ENCODE data around the gene GCN1. TPM values are rescaled to one million over a fixed set of nuclear protein-coding genes. Genes with fewer than 3 reads are reported as not detected.
A peak's percentile ranks its signal among the peaks of the same experiment; 100 is the strongest.

Gene GCN1
- polyA plus RNA-seq, 4 donors, result 45.9 to 68.8 (median 54.6) TPM

DNA sequence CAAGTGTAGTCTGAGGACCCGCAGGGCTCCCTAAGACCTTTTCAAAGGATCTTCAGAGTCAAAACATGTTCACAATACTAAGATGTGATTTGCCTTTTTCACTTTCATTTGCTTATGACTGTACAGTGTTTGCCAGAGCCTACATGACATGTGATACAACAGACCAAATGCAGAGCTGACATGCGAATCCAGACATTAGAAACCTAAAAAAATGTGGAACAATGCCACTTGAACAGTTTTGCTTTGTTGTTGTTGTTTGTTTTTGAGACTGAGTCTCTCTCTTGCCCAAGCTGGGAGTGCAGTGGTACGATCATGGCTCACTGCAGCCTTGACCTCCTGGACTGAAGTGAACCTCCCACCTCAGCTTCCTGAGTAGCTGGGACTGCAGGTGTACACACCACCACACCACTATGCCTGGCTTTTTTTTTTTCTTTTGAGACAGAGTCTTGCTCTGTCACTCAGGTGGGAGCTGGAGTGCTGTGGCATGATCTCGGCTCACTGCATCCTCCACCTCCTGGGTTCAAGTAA is 72.7 kb downstream of the GCN1 start:
- DNase-seq (ENCODE audit: low read depth in 4 of 4, low spot score in 2 of 4), result no peak

GRCh38 chr12:120121343-120121742 is 73.2 kb downstream of the GCN1 start:
- DNase-seq (ENCODE audit: low read depth in 4 of 4, low spot score in 2 of 4), result no peak

- no peak for DNase-seq (ENCODE audit: low read depth in 4 of 4, low spot score in 2 of 4)
These were observed 75.1 kb downstream of the GCN1 start for GRCh38 chr12:120119271-120119973.

- DNase-seq (ENCODE audit: low read depth in 4 of 4, low spot score in 2 of 4), result no peak
These were observed 76.0 kb downstream of the GCN1 start for GRCh38 chr12:120118321-120119061.

DNA sequence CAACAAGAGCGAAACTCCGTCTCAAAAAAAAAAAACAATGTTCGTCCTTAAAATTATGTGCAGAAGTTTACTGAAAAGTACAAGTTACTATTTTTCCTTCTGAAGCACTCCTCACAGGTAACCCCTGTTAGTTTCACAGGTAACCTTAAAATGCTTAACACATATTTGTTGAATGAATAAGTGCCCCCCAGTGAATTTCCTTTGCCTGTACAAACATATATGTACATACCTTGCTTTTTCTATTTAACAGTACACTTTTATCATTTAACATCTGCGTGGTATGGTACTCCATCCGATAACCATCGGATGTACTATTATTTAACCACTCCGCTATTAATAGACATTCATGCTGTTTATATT is 76.6 kb downstream of the GCN1 start:
- no peak for DNase-seq (ENCODE audit: low read depth in 4 of 4, low spot score in 2 of 4)

DNA sequence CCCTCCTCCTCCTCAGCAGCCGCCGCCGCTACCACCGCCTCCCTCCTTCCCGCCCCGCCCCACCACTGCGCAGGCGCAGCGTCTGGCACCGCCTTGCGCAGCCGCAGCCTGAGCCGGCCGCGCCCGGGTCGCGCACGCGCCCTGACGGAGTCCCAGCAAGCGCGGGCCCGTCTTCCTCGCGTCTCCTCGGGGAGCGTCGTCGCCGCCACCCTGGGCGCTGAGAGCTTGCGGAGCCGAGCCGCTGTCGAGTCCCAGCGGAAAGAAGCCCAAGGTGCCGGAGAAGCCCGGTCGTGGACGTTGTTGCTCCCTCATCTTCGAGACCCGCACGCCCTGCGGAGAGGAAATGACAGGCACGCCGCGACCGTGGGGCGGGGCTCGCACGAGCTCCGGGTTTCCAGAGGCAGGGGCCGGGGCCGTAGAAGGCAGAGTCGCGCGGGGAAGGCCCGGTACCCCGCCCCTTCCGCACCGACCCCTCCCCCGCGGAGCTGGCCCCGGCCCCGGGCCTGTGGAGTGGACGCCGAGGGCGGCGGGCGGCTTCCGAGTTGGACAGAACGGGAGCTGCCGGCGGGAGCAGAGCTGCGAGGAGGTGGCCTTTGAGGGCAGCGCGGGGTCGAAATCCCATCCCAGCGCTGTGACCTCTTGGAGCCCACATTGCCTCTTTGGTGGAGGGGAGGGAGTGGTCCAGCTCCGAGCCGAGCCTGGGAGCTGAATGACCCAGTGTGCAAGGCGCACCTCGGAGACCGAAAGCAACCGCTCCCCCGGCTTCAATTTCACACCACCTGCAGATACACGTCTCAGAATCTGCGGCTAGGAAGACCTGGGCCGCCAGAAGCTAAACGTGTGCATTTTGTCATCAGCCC is 77.5 kb downstream of the GCN1 start:
- DNase-seq (ENCODE audit: low read depth in 4 of 4, low spot score in 2 of 4), result peak; percentile 49 to 84 (median 82)

GRCh38 chr12:120116441-120116791 is 78.1 kb downstream of the GCN1 start, which contains the start of gene RAB35:
RAB35 (minus strand) TSS chr12:120116753; CDS start chr12:120116650, 103 bp downstream.
- peak in 1 of 4 donors; percentile 85 for DNase-seq (ENCODE audit: low read depth in 4 of 4, low spot score in 2 of 4)

DNA sequence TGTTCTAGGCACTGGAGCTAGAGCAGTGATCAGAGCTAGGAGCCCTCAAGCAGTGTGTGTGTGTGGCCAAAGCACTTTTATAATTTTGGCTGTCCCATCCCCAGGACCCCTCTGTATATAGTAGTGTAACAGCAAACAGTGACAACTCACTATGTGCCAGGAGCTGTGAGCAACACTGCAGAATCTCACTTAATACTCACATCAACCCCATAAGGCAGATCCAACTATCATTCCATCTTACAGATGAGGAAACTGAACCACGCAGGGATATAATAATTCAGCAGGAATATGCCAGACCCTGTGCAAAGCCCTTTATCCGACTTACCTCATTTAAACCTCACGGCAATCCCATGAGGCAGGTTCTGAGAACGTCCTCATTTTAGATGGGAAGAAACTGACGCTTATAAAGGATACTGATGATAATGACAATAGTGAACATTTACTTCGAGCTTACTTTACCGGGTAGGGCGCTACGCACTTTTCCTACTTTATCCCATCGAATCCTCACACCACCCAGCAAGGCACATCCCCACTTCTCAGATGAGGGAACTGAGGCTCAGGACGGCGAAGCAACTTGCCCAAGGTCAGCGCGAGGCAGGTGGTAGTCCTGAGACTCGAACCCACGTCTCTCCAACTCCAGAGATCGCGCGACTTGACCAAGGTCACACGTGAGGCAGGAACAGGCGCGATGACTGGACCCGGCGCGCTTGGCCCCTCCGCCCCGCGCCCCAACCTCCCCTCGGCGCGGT is 78.6 kb downstream of the GCN1 start:
- no peak for DNase-seq (ENCODE audit: low read depth in 4 of 4, low spot score in 2 of 4)

- no peak for DNase-seq (ENCODE audit: low read depth in 4 of 4, low spot score in 2 of 4)
These were observed 79.4 kb downstream of the GCN1 start for GRCh38 chr12:120115066-120115465.

- no peak for DNase-seq (ENCODE audit: low read depth in 4 of 4, low spot score in 2 of 4)
These were observed 83.7 kb downstream of the GCN1 start for GRCh38 chr12:120110550-120111501.

DNA sequence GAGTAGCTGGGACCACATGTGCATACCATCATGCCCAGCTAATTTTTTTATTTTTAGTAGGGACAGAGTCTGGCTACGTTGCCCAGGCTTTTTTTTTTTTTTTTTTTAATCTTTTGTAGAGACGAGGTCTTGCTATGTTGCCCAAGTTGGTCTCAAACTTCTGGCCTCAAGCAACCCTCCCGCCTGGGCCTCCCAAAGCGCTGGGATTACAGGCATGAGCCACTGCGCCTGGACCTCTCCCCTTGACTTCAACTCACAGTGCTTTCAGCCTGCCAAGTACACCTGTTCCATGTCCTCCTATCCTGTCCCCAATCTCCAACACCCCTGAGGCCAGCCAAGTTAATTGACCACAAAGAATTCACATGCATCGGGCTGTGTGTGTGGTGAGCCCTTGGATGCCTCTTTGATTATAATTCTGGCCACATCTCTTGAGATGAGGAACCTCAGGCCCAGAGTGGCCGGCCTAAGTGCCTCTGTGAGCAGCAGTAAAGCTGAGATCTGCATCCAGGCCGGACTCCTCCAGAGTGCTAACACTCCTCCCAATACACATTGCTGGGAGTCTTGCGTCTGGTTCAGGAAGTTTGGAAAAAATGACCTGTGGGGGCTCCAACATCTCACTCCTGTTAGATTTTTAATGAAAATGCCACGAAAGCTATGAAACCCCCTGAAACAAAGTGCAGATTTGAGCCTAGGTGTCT is 84.8 kb downstream of the GCN1 start:
- DNase-seq (ENCODE audit: low read depth in 4 of 4, low spot score in 2 of 4), result no peak

- DNase-seq (ENCODE audit: low read depth in 4 of 4, low spot score in 2 of 4), result no peak
These were observed 88.4 kb downstream of the GCN1 start for GRCh38 chr12:120106151-120106550.

DNA sequence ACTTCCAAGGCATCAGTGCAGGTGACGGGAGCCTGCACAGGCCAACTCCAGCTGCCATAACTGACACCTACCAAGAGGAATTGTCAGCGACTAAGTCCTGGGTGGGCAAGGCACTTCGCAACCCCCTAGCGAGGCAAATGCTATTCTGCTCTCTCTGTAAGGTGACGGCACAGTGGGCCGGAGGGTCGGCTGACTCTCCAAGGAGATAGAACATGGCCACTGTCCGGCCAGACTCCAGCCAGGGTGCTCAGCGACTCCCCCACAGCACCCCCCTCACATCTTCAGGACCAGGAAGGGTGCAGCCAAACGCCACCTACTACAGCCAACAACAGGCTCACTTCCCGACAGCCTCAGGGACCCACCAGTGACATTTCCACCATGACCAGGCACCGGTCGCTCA is 91.1 kb downstream of the GCN1 start:
- DNase-seq (ENCODE audit: low read depth in 4 of 4, low spot score in 2 of 4), result no peak

- no peak for DNase-seq (ENCODE audit: low read depth in 4 of 4, low spot score in 2 of 4)
These were observed 91.5 kb downstream of the GCN1 start for GRCh38 chr12:120103044-120103338.

DNA sequence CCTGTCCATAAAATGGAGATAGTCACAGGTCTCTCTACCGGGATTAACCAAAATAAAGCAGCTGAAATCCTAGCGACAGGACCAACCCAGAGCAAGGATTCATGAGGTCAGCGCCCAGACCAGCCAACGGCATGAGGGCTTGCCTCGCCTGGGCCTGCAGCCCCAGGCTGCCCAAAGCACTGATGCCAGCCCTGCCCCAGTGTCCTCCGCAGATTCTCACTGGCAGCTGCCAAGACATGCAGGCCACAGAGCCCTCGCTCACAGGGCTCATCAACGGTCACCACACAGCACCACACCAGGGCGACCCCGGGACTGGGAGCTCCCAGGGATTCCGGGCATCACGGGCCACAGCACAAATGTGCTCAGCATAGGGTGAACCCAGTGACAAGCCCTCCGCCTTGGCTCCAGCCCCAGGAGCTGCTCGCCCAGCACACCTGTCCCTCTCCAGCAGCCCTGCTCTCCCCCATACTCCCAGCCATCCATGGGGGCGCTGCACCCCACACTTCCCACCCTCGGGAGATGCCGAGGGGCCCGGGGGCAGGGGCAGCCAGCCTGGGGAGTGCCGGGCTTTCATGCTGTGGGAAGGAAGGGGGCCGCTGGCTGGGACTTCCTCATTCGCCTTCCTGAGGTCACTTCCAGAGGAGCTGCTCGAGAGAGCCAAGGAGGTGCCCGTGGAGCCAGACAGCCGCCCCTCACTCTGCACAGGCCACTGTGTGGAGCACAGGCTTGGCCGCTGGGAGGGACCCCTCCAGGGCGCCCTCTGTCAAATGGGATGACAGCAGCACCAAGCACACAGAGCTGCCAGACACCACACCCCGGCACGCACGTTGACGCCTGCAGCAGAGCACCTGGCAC is 92.1 kb downstream of the GCN1 start:
- DNase-seq (ENCODE audit: low read depth in 4 of 4, low spot score in 2 of 4), result no peak

DNA sequence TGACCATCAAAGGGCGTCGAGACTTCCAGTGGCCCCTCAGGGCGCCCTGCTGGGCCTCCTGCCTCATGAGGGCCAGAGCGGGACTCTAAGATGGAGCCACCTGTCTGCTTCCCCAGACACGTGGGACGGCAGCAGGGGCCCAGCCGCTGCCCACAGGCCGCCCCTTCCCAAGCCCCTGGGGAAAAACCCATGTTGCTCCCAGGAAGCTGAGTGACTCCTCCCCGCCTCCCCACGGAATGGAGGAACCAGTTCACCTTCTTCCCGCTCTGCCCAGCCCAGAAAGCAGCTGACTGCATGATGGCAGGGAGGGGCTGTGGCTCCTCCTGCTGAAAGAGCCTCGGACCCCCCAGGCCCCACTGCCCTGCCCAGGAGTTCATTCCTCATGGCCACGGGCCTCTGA is 92.9 kb downstream of the GCN1 start:
- DNase-seq (ENCODE audit: low read depth in 4 of 4, low spot score in 2 of 4), result no peak

DNA sequence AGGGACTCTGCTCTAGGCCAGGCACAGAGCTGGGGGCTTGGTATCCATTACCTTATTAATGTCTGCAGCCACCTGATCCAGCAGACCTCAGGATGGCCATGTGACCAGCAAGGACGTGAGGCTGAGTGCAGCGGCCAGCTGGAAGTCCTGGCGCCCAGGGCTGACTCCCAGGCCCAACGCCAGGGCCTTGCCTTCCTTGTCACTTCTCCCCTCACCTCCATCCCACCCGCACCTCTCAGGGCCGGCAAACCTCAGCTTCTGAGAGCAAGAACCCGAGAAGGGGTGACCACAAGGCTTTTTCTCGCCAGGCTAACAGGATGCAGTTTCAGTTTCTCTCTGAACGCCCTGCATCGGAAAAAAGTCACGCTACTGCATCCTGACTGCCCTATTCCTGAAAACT is 93.3 kb downstream of the GCN1 start:
- no peak for DNase-seq (ENCODE audit: low read depth in 4 of 4, low spot score in 2 of 4)

DNA sequence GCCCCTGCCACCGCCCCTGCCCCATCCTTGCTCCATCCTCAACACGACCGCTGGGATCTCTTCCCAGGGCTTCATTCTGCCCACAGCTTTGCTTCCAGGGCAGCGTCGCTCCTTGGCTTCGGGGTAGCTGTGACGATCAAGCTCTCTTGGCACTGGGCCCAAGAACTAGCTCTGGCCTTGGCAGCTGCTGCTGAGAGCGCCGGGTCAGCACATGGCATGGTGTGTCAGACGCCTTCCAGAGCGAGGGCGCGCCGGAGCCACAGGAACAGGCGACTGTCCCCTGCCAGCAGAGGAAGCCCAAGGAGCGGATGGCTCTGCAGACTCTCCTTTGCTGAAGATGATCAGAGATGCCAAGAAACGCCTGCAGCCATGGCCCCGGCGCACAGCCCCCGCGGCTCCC is 93.9 kb downstream of the GCN1 start:
- DNase-seq (ENCODE audit: low read depth in 4 of 4, low spot score in 2 of 4), result no peak
